Measurements from ENCODE around the gene TFCP2.
A peak's percentile ranks its signal among the peaks of the same experiment; 100 is the strongest.

Gene TFCP2

DNA sequence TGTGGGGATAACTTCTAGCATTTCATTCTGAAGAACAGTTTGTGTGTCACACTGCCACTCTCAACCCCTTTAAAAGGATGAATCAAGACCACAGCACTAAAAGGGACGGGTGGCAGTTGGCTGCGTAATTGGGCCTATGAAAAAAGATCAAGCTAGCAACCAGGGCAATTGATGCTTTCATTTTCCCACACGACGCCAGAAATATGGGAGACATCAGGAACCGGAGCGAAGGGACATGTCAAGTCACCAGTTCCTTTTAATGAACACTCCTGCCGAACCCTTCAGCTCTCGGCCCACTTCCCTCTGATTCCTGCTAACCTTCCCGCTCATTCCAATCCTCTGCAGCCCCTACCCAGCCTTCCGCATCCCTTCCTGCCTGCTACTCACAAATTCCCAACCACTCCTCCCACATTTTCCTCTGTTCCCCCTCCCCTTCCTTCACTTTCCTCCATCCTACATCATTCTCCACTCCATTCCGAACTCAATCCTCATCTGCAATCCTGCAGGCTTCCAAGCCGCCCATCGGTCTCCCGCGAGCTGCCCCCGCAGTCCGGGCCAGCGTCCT lies 90.3 kb downstream of the TFCP2 start:
- no peak for TF ChIP-seq FOXP2 (optimal IDR thresholded peaks at IDR 0.05; ENCODE audit: borderline replicate concordance, extremely low read depth, extremely low read length, insufficient read depth)
- TF ChIP-seq SIN3A (IDR thresholded peaks at IDR 0.05; ENCODE audit: borderline replicate concordance, insufficient read depth, low read length): no peak
- no peak for TF ChIP-seq REST (IDR thresholded peaks at IDR 0.05; ENCODE audit: insufficient read depth in 1 of 2, low read depth in 2 of 2, low read length in 2 of 2)
- 0 out of 2 replicates have a peak, but pooled peaks have one; percentile 35 for TF ChIP-seq POLR2AphosphoS5 (IDR thresholded peaks at IDR 0.05; ENCODE audit: low read depth, low read length)
- TF ChIP-seq TAF1 (IDR thresholded peaks at IDR 0.05; ENCODE audit: borderline replicate concordance, insufficient read depth, low read length): no peak

GRCh38 chr12:51081421-51081820 lies 91.5 kb downstream of the TFCP2 start:
- no peak for TF ChIP-seq REST (IDR thresholded peaks at IDR 0.05; ENCODE audit: insufficient read depth in 1 of 2, low read depth in 2 of 2, low read length in 2 of 2)
- TF ChIP-seq TAF1 (IDR thresholded peaks at IDR 0.05; ENCODE audit: borderline replicate concordance, insufficient read depth, low read length): no peak
- TF ChIP-seq SIN3A (IDR thresholded peaks at IDR 0.05; ENCODE audit: borderline replicate concordance, insufficient read depth, low read length): no peak
- TF ChIP-seq FOXP2 (optimal IDR thresholded peaks at IDR 0.05; ENCODE audit: borderline replicate concordance, extremely low read depth, extremely low read length, insufficient read depth): no peak
- no peak for TF ChIP-seq POLR2AphosphoS5 (IDR thresholded peaks at IDR 0.05; ENCODE audit: low read depth, low read length)

- TF ChIP-seq REST (IDR thresholded peaks at IDR 0.05; ENCODE audit: insufficient read depth in 1 of 2, low read depth in 2 of 2, low read length in 2 of 2) (no peak), TAF1 (IDR thresholded peaks at IDR 0.05; ENCODE audit: borderline replicate concordance, insufficient read depth, low read length) (no peak), POLR2AphosphoS5 (IDR thresholded peaks at IDR 0.05; ENCODE audit: low read depth, low read length) (no peak), FOXP2 (optimal IDR thresholded peaks at IDR 0.05; ENCODE audit: borderline replicate concordance, extremely low read depth, extremely low read length, insufficient read depth) (no peak), SIN3A (IDR thresholded peaks at IDR 0.05; ENCODE audit: borderline replicate concordance, insufficient read depth, low read length) (no peak)
These were observed 92.8 kb downstream of the TFCP2 start for GRCh38 chr12:51080136-51080535.

- TF ChIP-seq POLR2AphosphoS5 (IDR thresholded peaks at IDR 0.05; ENCODE audit: low read depth, low read length): no peak
- TF ChIP-seq SIN3A (IDR thresholded peaks at IDR 0.05; ENCODE audit: borderline replicate concordance, insufficient read depth, low read length): no peak
- TF ChIP-seq TAF1 (IDR thresholded peaks at IDR 0.05; ENCODE audit: borderline replicate concordance, insufficient read depth, low read length): no peak
- no peak for TF ChIP-seq FOXP2 (optimal IDR thresholded peaks at IDR 0.05; ENCODE audit: borderline replicate concordance, extremely low read depth, extremely low read length, insufficient read depth)
- TF ChIP-seq REST (IDR thresholded peaks at IDR 0.05; ENCODE audit: insufficient read depth in 1 of 2, low read depth in 2 of 2, low read length in 2 of 2): no peak
These were observed 95.0 kb downstream of the TFCP2 start for GRCh38 chr12:51077930-51078329.

Data from PFSK-1 (cell line).